GM23248 (cell line): ENCODE data around the gene FAM200A.

Experiments used
- EZH2 ChIP-seq: fragments of 200-600 bp; sonication (generic); IDR thresholded peaks from 2 replicates; pipeline ENCODE4 v1.6.1; 2018; ENCODE audit warnings: antibody characterized with exemption, mild to moderate bottlenecking; ENCODE audit not compliant: insufficient read depth, poor library complexity, severe bottlenecking
- EZH2phosphoT487 ChIP-seq: fragments of 200-600 bp; sonication (generic); IDR thresholded peaks from 2 replicates; pipeline ENCODE4 v1.6.1; 2018; ENCODE audit warnings: antibody characterized with exemption, moderate library complexity, mild to moderate bottlenecking, low read depth; ENCODE audit not compliant: insufficient read depth

- TF ChIP-seq EZH2, result no peak
- no peak for TF ChIP-seq EZH2phosphoT487
These were observed at the start of gene FAM200A for GRCh38 chr7:99551767-99552463.
